Measurements from ENCODE around the gene CBY1. TPM values are rescaled to one million over a fixed set of nuclear protein-coding genes. Genes with fewer than 3 reads are reported as not detected.

CBY1 gene
- total RNA-seq, 1 donor from 2014 or later: 18.4 TPM

GRCh38 chr22:38649841-38650522 lies 6.5 kb upstream of the CBY1 start:
- ATAC-seq: peak; percentile 64

- ATAC-seq: peak; percentile 20
Observed at GRCh38 chr22:38652859-38653258, 3.6 kb upstream of the CBY1 start.

DNA sequence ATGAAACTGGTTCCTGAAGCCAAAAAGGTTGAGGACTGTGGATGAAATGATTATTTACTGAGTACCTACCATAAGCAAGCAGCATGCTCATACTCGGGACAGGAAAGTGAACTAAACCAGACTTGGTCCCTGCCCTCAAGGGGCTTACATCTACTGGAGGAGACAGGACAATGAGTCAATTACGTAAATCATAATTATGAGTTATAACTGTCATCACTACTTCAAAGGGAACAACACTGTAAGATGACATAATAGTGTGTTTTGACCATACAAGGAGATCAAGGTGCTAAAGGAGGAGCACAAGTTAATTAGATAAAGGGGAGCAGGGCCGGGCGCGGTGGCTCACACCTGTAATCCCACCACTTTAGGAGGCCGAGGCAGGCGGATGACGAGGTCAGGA lies 2.7 kb upstream of the CBY1 start:
- no peak for ATAC-seq

DNA sequence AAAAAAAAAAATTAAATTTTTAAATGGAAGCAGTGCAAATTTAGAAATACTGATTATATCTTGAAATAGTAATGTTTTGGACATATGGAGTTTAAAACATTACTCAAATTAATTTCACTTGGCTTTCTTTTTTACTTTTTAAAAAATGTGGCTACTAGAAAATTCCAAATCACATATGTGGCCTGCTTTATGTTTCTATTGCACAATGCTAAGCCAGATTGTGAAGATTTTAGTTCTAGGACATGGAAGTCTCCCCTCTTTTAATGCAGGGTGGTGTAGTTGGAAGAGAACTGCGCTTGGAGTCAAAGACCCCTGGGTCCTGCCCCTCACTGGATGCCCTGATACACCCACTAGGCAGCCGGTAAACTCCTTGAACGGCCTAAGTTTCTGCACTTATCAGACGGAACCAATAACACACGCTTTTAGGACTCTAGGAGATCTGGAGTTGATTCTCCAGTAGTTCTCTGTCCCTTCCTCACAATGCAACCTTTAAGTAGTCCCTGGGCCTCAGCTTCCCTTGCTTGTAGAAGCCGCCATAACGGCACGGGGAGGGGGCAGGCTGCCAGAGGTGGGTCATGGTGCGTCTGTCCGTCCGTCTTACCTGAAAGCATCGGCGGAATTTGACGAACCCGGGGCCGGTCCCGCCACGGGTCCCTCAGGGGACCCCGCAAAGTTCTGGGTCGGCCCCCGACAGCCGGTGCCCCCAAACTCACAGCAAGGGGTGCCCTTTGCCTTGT lies 751 bp upstream of the CBY1 start:
- ATAC-seq: peak; percentile 6

DNA sequence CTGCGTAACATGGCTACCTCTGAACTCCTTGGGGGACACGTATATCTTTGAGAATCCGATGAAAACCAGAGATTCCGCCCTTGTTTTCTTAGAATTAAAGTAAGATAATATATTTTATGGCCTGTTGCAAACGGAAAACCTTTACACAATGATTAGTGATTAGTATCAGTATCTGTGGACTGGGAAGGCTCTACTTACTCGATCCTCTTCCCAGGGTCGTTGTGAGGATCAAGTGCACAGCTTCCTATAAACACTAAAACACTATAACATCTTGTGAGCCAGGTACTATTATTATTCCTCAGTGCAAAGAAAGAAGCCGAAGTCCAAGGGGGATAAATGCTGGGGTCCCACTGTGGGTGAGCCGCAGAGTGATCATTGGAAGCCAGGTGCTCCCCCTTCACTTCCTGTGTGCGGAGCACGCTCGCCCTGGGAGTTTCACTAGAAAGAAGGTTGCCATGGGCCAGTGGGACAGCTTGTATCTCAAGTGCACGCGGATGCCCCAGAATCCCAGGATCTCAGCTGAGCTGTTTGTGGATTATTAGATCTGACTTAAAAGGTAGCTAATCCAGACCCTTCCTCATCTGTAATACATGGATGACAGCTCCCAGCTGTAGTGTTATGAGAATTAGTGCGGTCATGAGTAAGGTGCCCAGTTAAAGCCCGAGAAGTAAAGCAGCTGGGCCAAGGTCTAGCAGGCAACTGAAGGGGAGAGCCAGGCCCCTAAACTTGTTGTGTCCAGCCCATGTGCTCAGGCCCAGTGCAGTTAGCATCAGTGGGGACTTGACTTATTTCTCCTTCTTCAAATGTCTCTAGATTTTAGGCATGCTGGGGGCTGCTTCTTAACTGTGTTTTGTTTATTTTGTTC lies 839 bp downstream of the CBY1 start:
- ATAC-seq: peak; percentile 16

GRCh38 chr22:38674888-38675287 lies 18.4 kb downstream of the CBY1 start:
- no peak for ATAC-seq

- no peak for ATAC-seq
Observed at GRCh38 chr22:38675833-38676232, 19.4 kb downstream of the CBY1 start.

- ATAC-seq: peak; percentile 92
Observed at GRCh38 chr22:38681582-38682335, 25.3 kb downstream of the CBY1 start, which contains the start of gene TOMM22. Gene TOMM22, plus strand, starts transcription at chr22:38681957. Its CDS starts 22 bp downstream, at chr22:38681979.

DNA sequence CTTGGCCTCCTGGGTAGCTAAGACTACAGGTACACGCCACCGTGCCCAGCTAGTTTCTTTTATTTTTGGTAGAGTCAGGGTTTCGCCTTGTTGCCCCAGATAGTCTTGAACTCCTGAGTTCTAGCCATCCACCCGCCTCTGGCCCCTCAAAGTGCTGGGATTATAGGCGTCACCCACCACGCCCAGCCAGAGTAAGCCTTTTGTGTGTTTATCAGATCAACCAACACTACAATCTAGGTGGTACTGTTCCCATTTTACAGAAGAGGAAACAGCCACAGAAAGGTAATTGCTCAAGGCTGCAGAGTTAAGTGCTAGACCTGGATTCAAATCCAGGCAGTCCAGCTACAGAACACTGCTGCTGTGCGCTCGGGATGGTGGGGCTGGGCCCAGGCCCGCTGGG lies 28.5 kb downstream of the CBY1 start:
- ATAC-seq: no peak

- no peak for ATAC-seq
Observed at GRCh38 chr22:38685761-38686160, 29.3 kb downstream of the CBY1 start.

GRCh38 chr22:38689651-38690050 lies 33.2 kb downstream of the CBY1 start:
- ATAC-seq: no peak

DNA sequence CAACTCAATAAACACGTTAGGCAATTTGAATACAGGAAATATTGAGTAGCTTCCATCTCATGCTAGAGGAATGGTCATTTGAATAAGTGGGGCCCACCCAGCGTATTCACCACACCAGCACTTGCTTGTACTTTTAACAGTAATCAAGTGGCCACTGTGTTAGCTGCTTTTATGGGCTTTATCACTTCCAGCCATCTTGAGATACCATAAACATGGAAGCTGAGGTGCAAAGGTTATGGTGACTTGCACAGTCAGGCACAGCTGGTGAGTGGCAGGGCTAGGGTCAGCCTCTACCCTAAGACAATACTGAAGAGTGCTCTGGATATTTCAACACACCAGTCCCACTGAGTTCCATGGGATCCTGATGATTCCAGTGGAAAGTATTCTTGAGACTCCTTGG lies 37.6 kb downstream of the CBY1 start:
- no peak for ATAC-seq

DNA sequence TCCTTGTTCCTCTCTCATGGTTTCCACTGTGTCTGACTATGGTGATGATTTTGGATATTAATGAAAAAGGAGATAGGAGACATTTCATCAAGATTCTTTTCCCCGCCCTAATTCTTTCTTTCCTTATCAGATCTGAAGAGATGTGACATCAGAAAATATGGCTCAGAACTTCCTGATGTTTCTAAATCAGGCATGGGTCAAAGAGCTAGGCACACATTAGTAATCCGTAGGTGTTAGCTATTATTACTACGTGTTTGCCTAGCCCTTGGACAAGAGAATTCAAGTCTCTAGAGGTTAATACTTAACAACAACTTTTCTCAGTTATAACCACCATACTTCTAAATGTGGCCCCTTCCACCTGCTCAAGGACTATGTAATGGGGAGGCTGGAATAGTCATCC lies 38.5 kb downstream of the CBY1 start:
- peak; percentile 21 for ATAC-seq

DNA sequence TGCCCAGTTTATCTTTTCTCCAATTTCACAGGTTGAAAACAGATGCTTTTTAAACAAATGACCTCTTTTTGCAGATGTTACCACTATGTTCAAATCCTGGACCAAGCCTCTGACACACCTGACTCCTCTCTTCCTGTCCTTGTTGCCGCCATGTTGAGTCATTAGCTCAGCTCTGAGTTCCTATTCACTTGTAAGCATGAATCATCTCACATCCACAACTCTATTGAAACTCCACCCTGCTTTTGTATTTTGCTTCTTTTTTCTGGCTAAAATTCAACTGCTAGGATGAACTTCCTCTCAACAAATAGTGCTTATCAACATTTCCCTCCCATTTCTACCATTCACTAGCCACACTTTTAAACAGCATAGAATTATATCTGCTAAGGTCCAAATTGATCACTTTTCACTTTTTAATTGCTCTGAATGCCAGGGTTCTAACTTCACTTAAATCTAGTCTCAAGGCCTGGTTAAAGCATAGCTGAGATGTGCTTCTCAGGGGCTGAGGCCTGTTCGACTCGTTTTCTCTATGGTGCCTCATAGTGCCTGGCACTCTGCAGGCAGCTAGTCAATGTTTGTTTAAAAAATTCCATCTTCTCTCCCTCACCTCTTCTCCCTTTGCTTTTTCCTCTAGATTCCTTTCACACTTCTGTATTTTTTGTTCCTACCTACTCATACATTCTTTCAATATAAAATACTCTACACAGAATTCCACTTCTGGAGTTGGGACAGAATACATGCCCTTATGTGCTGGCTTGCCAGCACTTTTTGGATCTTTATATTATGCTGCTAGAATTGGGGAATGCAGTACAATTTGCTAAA lies 40.4 kb downstream of the CBY1 start:
- peak; percentile 49 for ATAC-seq

- ATAC-seq: no peak
Observed at GRCh38 chr22:38697425-38698089, 41.1 kb downstream of the CBY1 start.

GRCh38 chr22:38698407-38699094 lies 42.1 kb downstream of the CBY1 start:
- ATAC-seq: no peak

DNA sequence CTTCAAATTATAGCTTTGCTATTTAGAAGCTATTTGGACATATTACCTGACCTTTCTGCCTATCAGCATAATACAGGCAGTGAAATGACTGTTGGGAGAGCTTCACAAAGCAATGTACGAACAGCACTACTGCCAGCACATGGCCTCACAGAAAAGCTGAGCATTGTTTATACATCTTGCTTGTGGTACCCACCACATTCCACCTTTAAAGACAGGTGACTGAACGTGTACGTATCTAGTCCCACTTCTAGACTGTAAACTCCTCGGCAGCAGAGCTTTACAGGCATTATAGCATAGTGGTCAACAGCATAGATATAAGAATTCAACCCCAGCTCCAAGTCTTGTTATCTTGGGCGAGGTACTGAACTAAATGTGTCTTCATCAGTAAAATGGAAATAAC lies 42.7 kb downstream of the CBY1 start:
- ATAC-seq: no peak

DNA sequence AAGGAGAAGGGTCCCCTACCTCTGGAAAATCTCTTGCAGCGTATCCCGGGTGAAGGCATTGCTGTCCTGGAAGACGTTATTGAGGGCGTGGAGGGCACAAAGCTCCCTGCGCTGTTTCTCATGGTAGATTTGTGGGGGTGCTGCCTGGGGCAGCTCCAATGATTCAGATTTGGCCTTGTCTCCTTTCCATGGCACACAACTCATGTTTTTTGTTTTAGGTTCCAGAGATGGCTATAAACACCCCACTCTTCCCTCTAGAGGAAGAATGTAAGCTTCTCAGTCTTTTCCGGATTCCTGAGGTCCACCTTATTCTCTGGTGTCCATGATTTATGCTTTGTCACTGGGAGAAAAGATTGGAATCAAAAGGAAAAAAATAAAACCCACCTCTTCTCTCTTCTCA lies 43.3 kb downstream of the CBY1 start:
- ATAC-seq: no peak

DNA sequence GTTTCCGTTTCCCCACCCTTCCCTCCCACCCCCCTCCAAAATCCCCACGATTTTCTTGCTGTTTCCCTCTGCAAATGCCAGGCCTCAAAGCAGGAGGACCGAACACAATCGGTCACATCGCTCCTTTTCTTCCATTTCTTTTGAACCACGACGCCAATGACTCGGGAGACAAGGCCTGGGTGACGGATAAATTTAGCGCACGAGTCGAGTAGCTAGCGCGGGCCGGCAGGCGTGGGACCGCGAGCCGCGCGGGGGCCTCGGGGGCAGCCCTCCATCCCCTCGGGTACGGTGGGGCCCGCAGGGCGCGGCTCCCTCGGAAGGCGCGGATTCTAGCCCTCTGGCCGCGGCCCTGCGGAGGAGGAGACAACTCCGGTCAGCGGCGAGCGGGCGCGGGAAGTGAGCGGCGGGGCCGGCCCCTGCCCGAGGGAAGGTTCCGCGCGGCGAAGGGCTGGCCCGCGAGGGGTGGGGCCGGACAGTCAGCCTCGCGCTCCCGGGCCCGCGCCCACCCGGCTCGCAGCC lies 43.9 kb downstream of the CBY1 start:
- ATAC-seq: peak; percentile 46
